HEK293T (cell line): ENCODE data around the gene RPS17.
"Not testable (repeated sequence)": the region's sequence is repeated elsewhere in the genome, so short reads cannot be mapped to it uniquely, and the experiment has no call there.

Experiments used
- BHLHE40 ChIP-seq: fragments of 450-650 bp; IDR thresholded peaks from 2 replicates; pipeline ENCODE4 v1.6.1; 2016; ENCODE audit warnings: mild to moderate bottlenecking, moderate library complexity, borderline replicate concordance
- CTBP1 ChIP-seq: fragments of 450-650 bp; IDR thresholded peaks from 2 replicates; pipeline ENCODE4 v1.6.1; 2016; ENCODE audit warnings: borderline replicate concordance
- ELF4 ChIP-seq: fragments of 450-650 bp; IDR thresholded peaks from 2 replicates; pipeline ENCODE4 v1.6.1; 2017; ENCODE audit warnings: antibody characterized with exemption
- FOXA1 ChIP-seq: fragments of 450-650 bp; IDR thresholded peaks from 2 replicates; pipeline ENCODE4 v1.6.1; 2016; ENCODE audit warnings: mild to moderate bottlenecking
- FOXK2 ChIP-seq: fragments of 450-650 bp; IDR thresholded peaks from 2 replicates; pipeline ENCODE4 v1.6.1; 2016; ENCODE audit warnings: mild to moderate bottlenecking
- FOXM1 ChIP-seq: fragments of 450-650 bp; IDR thresholded peaks from 2 replicates; pipeline ENCODE4 v1.6.1; 2017; ENCODE audit warnings: mild to moderate bottlenecking, borderline replicate concordance
- HDGF ChIP-seq: fragments of 450-650 bp; IDR thresholded peaks from 2 replicates; pipeline ENCODE4 v1.6.1; 2017; ENCODE audit warnings: antibody characterized with exemption, borderline replicate concordance
- L3MBTL2 ChIP-seq: fragments of 450-650 bp; conservative IDR thresholded peaks from 2 replicates; pipeline ENCODE4 v1.6.1; 2016; ENCODE audit warnings: mild to moderate bottlenecking
- LEF1 ChIP-seq: fragments of 450-650 bp; IDR thresholded peaks from 2 replicates; pipeline ENCODE4 v1.6.1; 2017; ENCODE audit warnings: mild to moderate bottlenecking, borderline replicate concordance
- PKNOX1 ChIP-seq: fragments of 450-650 bp; IDR thresholded peaks from 2 replicates; pipeline ENCODE4 v1.6.1; 2016
- SP1 ChIP-seq: fragments of 450-650 bp; IDR thresholded peaks from 2 replicates; pipeline ENCODE4 v1.6.1; 2017
- SUZ12 ChIP-seq: fragments of 450-650 bp; IDR thresholded peaks from 2 replicates; pipeline ENCODE4 v1.6.1; 2016; ENCODE audit warnings: mild to moderate bottlenecking
- TARDBP ChIP-seq: fragments of 450-650 bp; IDR thresholded peaks from 2 replicates; pipeline ENCODE4 v1.6.1; 2016
- ZNF384 ChIP-seq: fragments of 450-650 bp; IDR thresholded peaks from 2 replicates; pipeline ENCODE4 v1.6.1; 2016

GRCh38 chr15:82500772-82501171 lies 39.5 kb downstream of the RPS17 start:
- not testable (repeated sequence) for TF ChIP-seq FOXK2, CTBP1, L3MBTL2, FOXM1, ELF4, SP1, TARDBP, ZNF384, BHLHE40, LEF1, HDGF, FOXA1, SUZ12, PKNOX1
